Fibroblast of skin of abdomen (primary cell): ENCODE measurements around the gene CDR2.
"Not testable (repeated sequence)": the region's sequence is repeated elsewhere in the genome, so short reads cannot be mapped to it uniquely, and the experiment has no call there.

Experiments used
- DNase-seq: peaks from one replicate; pipeline ENCODE4 v3.0.0-alpha.2; 2013

Gene CDR2

GRCh38 chr16:22352140-22352539 lies 22.3 kb downstream of the CDR2 start:
- no peak for DNase-seq

DNA sequence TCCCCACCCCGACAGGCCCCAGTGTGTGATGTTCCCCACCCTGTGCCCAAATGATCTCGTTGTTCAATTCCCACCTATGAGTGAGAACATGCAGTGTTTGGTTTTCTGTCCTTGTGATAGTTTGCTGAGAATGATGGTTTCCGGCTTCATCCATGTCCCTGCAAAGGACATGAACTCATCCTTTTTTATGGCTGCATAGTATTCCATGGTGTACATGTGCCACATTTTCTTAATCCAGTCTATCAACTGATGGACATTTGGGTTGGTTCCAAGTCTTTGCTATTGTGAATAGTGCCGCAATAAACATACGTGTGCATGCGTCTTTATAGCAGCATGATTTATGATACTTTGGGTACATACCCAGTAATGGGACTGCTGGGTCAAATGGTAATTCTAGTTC lies 23.4 kb downstream of the CDR2 start:
- DNase-seq: not testable (repeated sequence)

DNA sequence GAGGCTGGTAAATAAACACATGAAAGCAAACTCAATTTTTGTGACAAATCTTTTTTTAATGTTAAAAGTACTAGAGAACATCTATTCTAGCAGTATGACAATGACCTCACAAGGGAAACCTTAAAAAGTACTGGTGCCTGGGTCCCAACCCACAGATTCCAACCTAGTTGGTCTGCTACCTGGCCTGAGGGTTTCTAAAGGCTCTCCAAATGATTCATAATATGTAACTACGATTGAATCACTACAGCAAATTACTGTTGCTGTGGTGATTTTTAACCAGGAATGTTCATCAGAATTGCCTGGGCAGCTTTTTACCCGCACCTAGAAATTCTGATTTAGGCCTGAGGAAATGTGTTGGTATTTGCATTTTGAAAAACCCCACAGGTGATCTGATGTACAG lies 26.1 kb downstream of the CDR2 start:
- DNase-seq: no peak

DNA sequence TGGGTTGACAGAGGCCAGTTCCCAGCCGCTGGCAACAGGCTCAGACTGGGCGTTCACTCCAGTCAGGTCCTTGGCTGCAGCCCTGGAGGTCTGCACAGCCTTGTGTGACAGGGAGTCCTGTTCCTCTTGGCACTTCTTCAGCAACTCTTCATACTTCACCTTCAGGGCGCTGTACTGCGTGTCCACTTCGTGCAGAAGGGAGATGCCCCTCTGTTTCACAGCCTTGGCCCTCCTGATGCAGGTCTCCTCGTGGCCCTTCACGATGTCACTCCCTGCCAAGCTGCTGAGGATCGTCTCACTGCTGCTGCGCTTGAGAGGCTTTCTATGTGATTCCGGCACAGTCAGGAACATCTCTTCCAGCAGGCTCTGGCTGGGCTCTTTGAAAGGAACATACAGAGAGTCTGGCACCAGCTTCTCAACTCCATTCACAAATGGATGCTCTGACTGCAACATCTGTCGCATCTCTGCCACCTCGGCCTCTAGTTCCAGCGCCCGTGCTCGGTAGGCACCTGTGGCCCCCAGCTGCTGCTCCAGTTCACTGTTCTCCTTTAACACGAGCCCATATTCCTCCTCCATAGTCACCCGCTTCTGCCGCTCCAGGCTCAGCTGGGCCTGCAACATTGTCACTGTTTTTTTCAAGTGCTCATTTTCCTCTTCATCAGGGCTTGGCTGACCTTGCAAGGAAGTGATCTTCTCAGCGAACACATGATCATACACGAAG lies 27.2 kb downstream of the CDR2 start:
- no peak for DNase-seq

DNA sequence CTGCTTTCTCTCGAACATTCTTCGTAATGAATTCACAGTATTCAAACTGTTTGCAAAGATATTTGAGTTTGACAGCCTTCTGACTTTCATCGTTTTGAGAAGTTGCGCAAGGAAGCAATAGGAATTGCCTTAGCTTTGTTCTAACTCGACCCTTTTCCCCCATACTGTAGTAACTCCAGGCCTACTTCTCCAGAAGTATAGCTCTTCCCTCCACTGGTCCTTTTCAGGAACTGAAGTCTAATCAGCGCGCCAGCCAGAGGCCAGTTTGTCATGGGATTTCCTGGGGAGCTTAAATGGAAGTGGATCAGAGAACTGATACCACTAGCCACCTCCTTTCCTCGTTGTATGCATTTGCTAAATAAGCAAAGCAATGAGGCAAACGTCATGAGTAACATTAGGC lies 27.9 kb downstream of the CDR2 start:
- DNase-seq: no peak

GRCh38 chr16:22342082-22342481 lies 32.3 kb downstream of the CDR2 start:
- no peak for DNase-seq

DNA sequence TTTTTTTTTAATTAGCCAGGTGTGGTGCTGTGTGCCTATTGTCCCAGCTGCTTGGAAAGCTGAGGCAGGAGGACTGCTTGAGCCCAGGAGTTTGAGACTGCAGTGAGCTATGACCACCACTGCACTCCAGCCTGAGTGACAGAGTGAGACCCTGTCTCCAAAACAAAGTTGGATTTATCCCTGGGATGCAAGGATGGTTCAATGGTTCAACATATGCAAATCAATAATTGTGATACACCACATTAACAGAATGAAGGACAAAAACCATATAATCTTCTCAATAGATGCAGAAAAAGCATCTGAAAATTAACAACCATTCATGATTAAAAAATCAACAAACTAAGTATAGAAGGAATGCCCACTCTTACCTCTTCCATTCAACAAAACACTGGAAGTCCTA lies 33.5 kb downstream of the CDR2 start:
- DNase-seq: no peak

- DNase-seq: no peak
Observed at GRCh38 chr16:22337849-22338635, 36.4 kb downstream of the CDR2 start.

GRCh38 chr16:22337045-22337444 lies 37.4 kb downstream of the CDR2 start:
- no peak for DNase-seq

DNA sequence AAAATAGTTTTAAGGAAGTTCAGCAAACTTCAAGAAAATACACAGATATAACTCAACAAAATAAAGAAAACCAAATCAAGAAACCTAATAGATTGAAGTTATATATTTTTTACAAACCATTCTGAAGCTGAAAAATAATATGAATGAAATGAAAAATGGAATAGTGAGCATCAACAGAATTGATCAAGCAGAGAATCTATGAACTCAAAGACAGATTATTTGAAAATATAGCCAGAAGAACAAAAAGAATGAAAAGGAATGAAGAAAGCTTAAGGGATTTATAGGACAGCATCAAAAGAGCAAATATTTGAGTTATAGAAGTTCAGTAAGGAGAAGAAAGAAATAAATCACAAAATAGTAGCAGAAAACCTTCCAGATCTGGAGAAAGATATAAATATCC lies 37.8 kb downstream of the CDR2 start:
- no peak for DNase-seq

GRCh38 chr16:22335668-22336246 lies 38.7 kb downstream of the CDR2 start:
- DNase-seq: no peak

DNA sequence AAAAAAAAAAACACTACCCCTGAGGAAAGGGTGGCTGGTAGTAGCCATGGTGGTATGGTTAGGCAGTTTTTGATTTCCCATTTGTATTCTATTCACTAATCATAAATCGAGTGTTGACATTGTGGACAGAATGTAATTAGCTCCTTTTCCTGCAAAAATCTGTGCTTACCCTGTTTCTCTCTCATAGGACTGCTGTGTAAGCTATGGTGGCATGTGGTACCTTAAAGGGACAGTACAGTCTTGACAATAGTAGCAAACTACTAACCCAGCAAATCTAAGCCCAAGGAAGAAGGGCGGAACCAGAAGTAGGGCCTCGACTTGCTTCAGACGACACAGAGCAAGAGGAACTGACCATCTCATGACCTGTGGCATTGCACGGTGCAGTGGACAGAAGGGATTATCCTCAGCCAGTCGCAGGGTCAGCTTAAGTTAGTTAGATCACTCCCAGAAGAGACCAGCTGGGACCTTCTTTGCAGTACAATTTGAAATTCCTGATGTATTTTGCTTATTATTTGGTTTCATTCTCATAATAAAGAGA lies 40.9 kb downstream of the CDR2 start:
- DNase-seq: no peak

GRCh38 chr16:22330326-22330725 lies 44.1 kb downstream of the CDR2 start:
- DNase-seq: no peak

DNA sequence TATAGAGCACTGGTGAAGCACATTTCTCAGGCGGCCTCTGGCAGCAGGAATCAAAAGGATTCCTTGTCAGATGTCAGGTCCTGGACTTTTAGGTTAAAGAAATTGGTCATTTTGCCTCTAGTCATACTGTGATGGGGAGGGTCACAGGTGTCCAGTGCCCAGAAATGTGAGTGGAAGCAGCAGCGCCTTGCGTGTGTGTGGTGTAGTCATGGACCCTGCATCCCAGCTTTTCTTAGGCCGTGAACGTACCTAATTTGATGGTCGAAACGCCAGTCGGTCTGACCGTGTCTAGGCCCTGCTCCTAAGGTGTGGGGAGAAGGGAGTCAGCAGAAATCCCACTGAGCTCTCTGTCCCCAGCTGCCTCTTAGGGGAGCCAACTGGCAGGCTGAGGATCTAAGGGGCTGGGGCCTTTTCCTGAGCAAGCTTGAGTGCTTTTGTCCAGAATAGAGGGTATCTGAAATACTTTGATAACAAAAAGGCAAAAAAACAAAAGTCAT lies 45.2 kb downstream of the CDR2 start:
- no peak for DNase-seq

- DNase-seq: no peak
Observed at GRCh38 chr16:22328081-22328725, 46.2 kb downstream of the CDR2 start.

DNA sequence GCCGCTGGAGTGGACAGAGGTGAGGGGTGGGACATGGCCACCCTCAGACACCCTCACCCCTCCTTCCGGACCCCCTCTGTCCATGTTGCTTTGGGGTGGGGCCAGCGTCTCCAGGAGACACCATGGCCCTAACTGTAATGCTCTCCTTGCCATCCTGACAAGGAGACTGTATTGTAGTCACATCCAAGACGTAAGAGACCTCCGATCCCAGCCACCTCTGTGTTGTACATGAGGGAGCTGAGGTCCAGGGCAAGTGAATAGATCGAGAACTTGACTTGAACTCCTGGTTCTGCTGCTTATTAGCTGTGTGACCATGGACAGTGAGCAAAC lies 47.0 kb downstream of the CDR2 start:
- DNase-seq: no peak

DNA sequence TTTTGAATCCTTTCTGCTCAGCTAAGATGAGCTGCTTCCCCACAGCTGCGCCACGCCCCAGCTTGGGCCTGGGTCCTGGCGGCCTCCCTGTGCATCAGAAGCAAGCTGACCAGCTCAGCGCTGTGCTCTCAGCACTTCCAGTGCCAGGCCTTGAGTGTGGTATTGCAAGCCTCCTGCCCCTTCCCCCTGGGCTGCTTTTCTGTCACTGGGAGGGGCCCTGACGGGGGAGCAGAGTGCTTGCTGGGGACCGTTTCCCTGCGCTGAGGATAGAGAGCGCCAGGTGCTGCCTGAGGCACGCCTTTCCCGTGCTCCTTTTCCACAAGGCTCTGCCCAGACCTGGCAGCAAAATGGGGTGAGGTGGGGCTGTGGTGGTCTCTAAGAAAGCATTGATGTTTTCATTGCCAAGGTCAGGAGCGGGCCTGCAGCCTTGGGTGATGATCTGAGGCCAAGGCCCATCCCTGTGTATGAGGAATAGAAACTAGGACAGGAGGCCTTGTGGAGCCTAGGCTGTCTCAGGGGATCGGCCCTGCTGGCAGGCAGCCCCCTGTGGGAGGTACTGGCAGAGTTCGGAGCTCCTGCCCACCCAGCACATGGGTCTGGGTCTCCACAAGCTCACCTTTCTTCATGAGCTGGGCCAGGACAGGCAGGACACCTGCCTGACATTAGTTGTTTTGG lies 47.5 kb downstream of the CDR2 start:
- no peak for DNase-seq

DNA sequence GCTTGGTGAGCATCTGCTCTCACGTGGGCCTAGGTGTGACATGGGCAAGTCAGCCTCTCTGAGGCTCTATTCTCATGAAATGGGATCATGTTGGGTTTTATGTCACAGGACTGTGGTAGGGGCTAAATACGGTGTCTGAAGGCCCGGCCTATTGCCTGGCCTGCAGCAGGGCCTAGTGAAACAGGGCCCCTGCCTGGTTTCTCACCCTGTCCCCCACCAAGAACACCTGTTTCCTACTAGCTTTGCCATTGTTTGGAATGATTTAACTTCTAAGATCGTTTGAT lies 48.1 kb downstream of the CDR2 start:
- DNase-seq: no peak

GRCh38 chr16:22325598-22326368 lies 48.6 kb downstream of the CDR2 start:
- DNase-seq: no peak

GRCh38 chr16:22324787-22325597 lies 49.4 kb downstream of the CDR2 start:
- DNase-seq: no peak
